HL-60 (cell line): ENCODE results near the gene SHROOM3.

ENCODE experiments used
- DNase-seq, 2 experiments: peaks; one replicate each; pipeline ENCODE4 v3.0.0-alpha.2; 2010 to 2020; ENCODE audit warnings: low read depth in 1 of 2, low spot score in 1 of 2
- H3K27ac ChIP-seq: fragments of 250-450 bp; sonication (Bioruptor Pico); replicated peaks from 2 replicates; pipeline ENCODE4 v1.5.1; 2020; ENCODE audit warnings: mild to moderate bottlenecking, moderate library complexity
- H3K27me3 ChIP-seq: fragments of 250-450 bp; sonication (Bioruptor Pico); 2 replicates; pipeline ENCODE4 v1.5.1; 2021; ENCODE audit warnings: mild to moderate bottlenecking, moderate library complexity; ENCODE audit not compliant: insufficient read depth, poor library complexity, severe bottlenecking
- H3K4me3 ChIP-seq: replicated peaks from 2 replicates; pipeline ENCODE4 v1.5.1; 2011; ENCODE audit warnings: mild to moderate bottlenecking, control low read depth, low read length; ENCODE audit not compliant: insufficient read depth
- GABPA ChIP-seq: IDR thresholded peaks from 2 replicates; pipeline ENCODE4 v1.6.1; 2012; ENCODE audit warnings: low read depth
- POLR2AphosphoS5 ChIP-seq: IDR thresholded peaks from 2 replicates; pipeline ENCODE4 v1.6.1; 2012; ENCODE audit warnings: low read depth
- SPI1 ChIP-seq: IDR thresholded peaks from 2 replicates; pipeline ENCODE4 v1.6.1; 2012; ENCODE audit warnings: low read depth, mild to moderate bottlenecking, borderline replicate concordance
- TF ChIP-seq, protein P1 (sequence below): IDR thresholded peaks from one replicate; pipeline ENCODE4 v1.5.1; 2011; ENCODE audit warnings: low read length, control low read depth, inconsistent platforms; ENCODE audit not compliant: insufficient read depth
- TF ChIP-seq, protein P2 (sequence below): IDR thresholded peaks from 2 replicates; pipeline ENCODE4 v1.6.1; 2012; ENCODE audit warnings: low read depth; ENCODE audit not compliant: insufficient replicate concordance

SHROOM3 gene

DNA sequence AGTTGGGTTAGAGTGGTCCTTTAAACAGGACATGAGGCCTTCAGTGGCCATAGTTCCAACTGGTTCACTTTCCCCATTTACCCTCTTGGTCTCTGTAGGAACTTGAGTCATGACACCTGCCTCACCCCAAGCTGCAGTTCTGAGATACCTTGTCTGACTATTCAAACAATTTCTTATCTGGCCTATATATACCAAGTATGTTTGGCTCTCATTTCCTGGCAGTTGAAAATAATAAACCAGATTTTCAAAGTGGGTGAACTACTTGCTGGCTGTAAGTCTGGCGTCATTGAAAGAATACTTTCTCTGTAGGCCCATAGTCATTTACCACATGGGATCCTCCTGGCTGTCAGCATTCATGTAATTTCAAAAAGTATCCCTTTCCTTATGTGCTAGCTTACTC is 228.8 kb downstream of the SHROOM3 start:
- H3K4me3 ChIP-seq: no peak overlapping the region
- no peak for DNase-seq
- TF ChIP-seq, protein P1, sequence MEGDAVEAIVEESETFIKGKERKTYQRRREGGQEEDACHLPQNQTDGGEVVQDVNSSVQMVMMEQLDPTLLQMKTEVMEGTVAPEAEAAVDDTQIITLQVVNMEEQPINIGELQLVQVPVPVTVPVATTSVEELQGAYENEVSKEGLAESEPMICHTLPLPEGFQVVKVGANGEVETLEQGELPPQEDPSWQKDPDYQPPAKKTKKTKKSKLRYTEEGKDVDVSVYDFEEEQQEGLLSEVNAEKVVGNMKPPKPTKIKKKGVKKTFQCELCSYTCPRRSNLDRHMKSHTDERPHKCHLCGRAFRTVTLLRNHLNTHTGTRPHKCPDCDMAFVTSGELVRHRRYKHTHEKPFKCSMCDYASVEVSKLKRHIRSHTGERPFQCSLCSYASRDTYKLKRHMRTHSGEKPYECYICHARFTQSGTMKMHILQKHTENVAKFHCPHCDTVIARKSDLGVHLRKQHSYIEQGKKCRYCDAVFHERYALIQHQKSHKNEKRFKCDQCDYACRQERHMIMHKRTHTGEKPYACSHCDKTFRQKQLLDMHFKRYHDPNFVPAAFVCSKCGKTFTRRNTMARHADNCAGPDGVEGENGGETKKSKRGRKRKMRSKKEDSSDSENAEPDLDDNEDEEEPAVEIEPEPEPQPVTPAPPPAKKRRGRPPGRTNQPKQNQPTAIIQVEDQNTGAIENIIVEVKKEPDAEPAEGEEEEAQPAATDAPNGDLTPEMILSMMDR: no peak
- no peak for TF ChIP-seq GABPA
- TF ChIP-seq POLR2AphosphoS5: no peak
- no peak for TF ChIP-seq SPI1
- TF ChIP-seq, protein P2, sequence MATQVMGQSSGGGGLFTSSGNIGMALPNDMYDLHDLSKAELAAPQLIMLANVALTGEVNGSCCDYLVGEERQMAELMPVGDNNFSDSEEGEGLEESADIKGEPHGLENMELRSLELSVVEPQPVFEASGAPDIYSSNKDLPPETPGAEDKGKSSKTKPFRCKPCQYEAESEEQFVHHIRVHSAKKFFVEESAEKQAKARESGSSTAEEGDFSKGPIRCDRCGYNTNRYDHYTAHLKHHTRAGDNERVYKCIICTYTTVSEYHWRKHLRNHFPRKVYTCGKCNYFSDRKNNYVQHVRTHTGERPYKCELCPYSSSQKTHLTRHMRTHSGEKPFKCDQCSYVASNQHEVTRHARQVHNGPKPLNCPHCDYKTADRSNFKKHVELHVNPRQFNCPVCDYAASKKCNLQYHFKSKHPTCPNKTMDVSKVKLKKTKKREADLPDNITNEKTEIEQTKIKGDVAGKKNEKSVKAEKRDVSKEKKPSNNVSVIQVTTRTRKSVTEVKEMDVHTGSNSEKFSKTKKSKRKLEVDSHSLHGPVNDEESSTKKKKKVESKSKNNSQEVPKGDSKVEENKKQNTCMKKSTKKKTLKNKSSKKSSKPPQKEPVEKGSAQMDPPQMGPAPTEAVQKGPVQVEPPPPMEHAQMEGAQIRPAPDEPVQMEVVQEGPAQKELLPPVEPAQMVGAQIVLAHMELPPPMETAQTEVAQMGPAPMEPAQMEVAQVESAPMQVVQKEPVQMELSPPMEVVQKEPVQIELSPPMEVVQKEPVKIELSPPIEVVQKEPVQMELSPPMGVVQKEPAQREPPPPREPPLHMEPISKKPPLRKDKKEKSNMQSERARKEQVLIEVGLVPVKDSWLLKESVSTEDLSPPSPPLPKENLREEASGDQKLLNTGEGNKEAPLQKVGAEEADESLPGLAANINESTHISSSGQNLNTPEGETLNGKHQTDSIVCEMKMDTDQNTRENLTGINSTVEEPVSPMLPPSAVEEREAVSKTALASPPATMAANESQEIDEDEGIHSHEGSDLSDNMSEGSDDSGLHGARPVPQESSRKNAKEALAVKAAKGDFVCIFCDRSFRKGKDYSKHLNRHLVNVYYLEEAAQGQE: no peak

DNA sequence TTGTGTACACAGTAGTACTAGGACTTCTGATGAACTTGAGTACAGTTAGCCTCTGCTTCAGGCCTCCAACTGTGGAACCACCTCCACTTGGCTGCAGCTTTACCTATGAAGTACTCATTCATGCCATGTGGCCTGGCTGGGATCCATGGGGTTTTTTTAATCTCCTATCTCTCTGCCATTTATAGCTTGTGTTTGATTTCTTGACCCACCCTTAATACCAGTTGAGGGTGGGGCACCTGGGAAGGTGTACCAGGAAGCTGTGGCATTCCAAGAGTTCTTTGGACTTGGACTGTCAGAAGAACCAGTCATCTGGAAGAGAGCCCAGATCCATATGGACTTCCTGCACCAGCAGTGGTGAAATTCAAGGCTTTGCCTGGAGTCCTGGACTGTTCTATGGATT is 230.1 kb downstream of the SHROOM3 start:
- Histone ChIP-seq H3K4me3 (no peak overlapping the region), H3K27ac (no peak overlapping the region), H3K27me3 (no peaks in the 10 kb centered on the region)
- DNase-seq: no peak
- TF ChIP-seq POLR2AphosphoS5 (no peak), SPI1 (no peak), GABPA (no peak)
- TF ChIP-seq, protein P1: no peak
- TF ChIP-seq, protein P2: no peak

More for the DNA sequence above, 228.8 kb downstream of the SHROOM3 start:
- Histone ChIP-seq H3K27me3 (no peaks in the 10 kb centered on the region), H3K27ac (no peak overlapping the region)

DNA sequence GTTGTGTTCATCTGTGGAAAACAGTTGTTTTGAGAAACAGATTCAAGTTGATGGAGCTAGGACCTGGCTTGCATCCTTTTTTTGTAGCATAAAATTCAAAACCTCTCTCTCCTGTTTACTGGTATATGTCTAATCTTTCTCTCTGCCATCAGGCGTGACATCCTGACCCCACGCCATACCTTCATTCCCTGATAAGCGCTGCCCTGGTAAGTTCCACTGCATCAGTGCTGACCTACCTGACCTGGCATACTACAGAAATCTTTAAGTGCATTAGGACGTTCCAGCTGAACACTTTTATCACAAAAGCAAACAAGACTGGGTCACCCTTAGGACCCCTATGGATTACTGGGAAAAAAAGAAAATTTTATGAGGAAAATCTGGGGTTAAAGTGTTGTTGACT is 230.7 kb downstream of the SHROOM3 start:
- Histone ChIP-seq H3K27me3 (no peaks in the 10 kb centered on the region), H3K27ac (no peak overlapping the region), H3K4me3 (no peak overlapping the region)
- no peak for TF ChIP-seq GABPA
- TF ChIP-seq POLR2AphosphoS5: no peak
- TF ChIP-seq, protein P1: no peak
- TF ChIP-seq, protein P2: no peak
- TF ChIP-seq SPI1: no peak
- DNase-seq: no peak
